ENCODE measurements around the gene UHMK1.
"Not testable (repeated sequence)": the region's sequence is repeated elsewhere in the genome, so short reads cannot be mapped to it uniquely, and the experiment has no call there.

Gene UHMK1

GRCh38 chr1:162475539-162476185 is 22.0 kb upstream of the UHMK1 start:
- WGBS, 2 experiments, result 73 to 75% methylated on average over 6 of the region's 6 CpGs
- Histone ChIP-seq H3K27me3 (ENCODE audit: control insufficient read depth, insufficient read depth, low read length, poor library complexity, severe bottlenecking) (no peaks in the 10 kb centered on the region), H3K4me1 (ENCODE audit: control insufficient read depth, insufficient read depth, low read length) (no peaks in the 10 kb centered on the region), H3K27ac (ENCODE audit: insufficient read depth, low read depth, low read length, poor library complexity, severe bottlenecking) (no peak overlapping the region), H3K9me3 (ENCODE audit: control insufficient read depth, low read length) (no peaks in the 10 kb centered on the region), H3K36me3 (ENCODE audit: control insufficient read depth, insufficient read depth, low read length) (no peaks in the 10 kb centered on the region), H3K4me3 (ENCODE audit: insufficient read depth, low read depth, low read length) (no peak overlapping the region)

- no peak overlapping the region for H3K27ac ChIP-seq (ENCODE audit: insufficient read depth, low read depth, low read length, poor library complexity, severe bottlenecking)
Measured at GRCh38 chr1:162476620-162477019, 21.0 kb upstream of the UHMK1 start.

DNA sequence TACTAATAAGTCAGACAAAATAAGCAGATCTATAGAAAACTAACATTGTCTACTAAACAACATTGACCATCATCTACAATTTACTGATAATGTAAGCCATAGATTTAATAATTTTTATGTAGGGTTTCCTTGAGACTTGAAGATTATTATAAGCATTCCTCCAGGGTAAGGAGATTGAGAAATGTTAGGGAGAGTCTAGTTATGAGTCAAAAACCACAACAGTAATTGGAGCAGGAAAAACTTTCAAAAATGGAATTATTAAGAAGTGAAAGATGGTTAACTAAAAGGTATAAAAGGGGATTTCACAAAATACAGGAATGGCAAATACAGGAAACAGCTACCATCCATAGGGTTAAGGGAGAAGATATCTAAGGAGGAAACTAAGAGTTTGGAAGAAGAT is 12.4 kb upstream of the UHMK1 start:
- Histone ChIP-seq H3K4me1 (ENCODE audit: control insufficient read depth, insufficient read depth, low read length) (no peaks in the 10 kb centered on the region), H3K9me3 (ENCODE audit: control insufficient read depth, low read length) (no peaks in the 10 kb centered on the region), H3K4me3 (ENCODE audit: insufficient read depth, low read depth, low read length) (no peak overlapping the region), H3K27ac (ENCODE audit: insufficient read depth, low read depth, low read length, poor library complexity, severe bottlenecking) (no peak overlapping the region), H3K27me3 (ENCODE audit: control insufficient read depth, insufficient read depth, low read length, poor library complexity, severe bottlenecking) (peaks cover 3% of the 10 kb centered on the region), H3K36me3 (ENCODE audit: control insufficient read depth, insufficient read depth, low read length) (no peaks in the 10 kb centered on the region)

More at GRCh38 chr1:162476620-162477019, 21.0 kb upstream of the UHMK1 start:
- H3K27me3 ChIP-seq (ENCODE audit: control insufficient read depth, insufficient read depth, low read length, poor library complexity, severe bottlenecking), result no peaks in the 10 kb centered on the region
- 81% methylated on average over 1 of the region's 1 CpG; no CpG with 5 or more reads in 1 of the 2 experiments for WGBS, 2 experiments
- H3K9me3 ChIP-seq (ENCODE audit: control insufficient read depth, low read length), result no peaks in the 10 kb centered on the region
- no peaks in the 10 kb centered on the region for H3K4me1 ChIP-seq (ENCODE audit: control insufficient read depth, insufficient read depth, low read length)
- H3K36me3 ChIP-seq (ENCODE audit: control insufficient read depth, insufficient read depth, low read length), result no peaks in the 10 kb centered on the region
- H3K4me3 ChIP-seq (ENCODE audit: insufficient read depth, low read depth, low read length), result no peak overlapping the region

DNA sequence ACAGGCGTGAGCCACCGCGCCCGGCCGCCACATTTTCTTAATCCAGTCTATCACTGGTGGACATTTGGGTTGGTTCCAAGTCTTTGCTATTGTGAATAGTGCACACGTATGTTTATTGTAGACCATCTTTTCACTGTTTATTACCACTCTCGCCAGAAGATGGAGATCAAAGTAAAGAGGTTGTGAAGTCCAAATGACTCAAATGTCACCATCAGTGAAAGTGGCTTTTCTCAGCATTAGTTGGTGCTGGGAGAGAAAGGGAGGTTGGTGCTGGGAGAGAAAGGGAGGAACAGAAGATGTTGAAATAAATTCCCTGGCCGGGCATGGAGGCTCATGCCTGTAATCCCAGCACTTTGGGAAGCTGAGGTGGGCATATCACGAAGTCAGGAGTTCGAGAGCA is 10.4 kb upstream of the UHMK1 start:
- WGBS, 2 experiments, result 88 to 89% methylated on average over 10 of the region's 10 CpGs
- H3K27ac ChIP-seq (ENCODE audit: insufficient read depth, low read depth, low read length, poor library complexity, severe bottlenecking), result no peak overlapping the region

GRCh38 chr1:162488219-162488618 is 9.4 kb upstream of the UHMK1 start:
- H3K9me3 ChIP-seq (ENCODE audit: control insufficient read depth, low read length), result no peaks in the 10 kb centered on the region
- no peak overlapping the region for H3K4me3 ChIP-seq (ENCODE audit: insufficient read depth, low read depth, low read length)
- no peak overlapping the region for H3K27ac ChIP-seq (ENCODE audit: insufficient read depth, low read depth, low read length, poor library complexity, severe bottlenecking)
- no peaks in the 10 kb centered on the region for H3K36me3 ChIP-seq (ENCODE audit: control insufficient read depth, insufficient read depth, low read length)
- H3K27me3 ChIP-seq (ENCODE audit: control insufficient read depth, insufficient read depth, low read length, poor library complexity, severe bottlenecking), result peaks cover 21% of the 10 kb centered on the region
- H3K4me1 ChIP-seq (ENCODE audit: control insufficient read depth, insufficient read depth, low read length), result no peaks in the 10 kb centered on the region
- WGBS, 2 experiments, result 82 to 87% methylated on average over 3 of the region's 3 CpGs

More for the DNA sequence above, 10.4 kb upstream of the UHMK1 start:
- Histone ChIP-seq H3K9me3 (ENCODE audit: control insufficient read depth, low read length) (no peaks in the 10 kb centered on the region), H3K4me3 (ENCODE audit: insufficient read depth, low read depth, low read length) (no peak overlapping the region), H3K27me3 (ENCODE audit: control insufficient read depth, insufficient read depth, low read length, poor library complexity, severe bottlenecking) (peaks cover 14% of the 10 kb centered on the region), H3K4me1 (ENCODE audit: control insufficient read depth, insufficient read depth, low read length) (no peaks in the 10 kb centered on the region), H3K36me3 (ENCODE audit: control insufficient read depth, insufficient read depth, low read length) (no peaks in the 10 kb centered on the region)

GRCh38 chr1:162495531-162496233 is 1.9 kb upstream of the UHMK1 start:
- not testable (repeated sequence) for H3K9me3 ChIP-seq (ENCODE audit: control insufficient read depth, low read length); H3K27ac ChIP-seq (ENCODE audit: insufficient read depth, low read depth, low read length, poor library complexity, severe bottlenecking); H3K36me3 ChIP-seq (ENCODE audit: control insufficient read depth, insufficient read depth, low read length); H3K4me3 ChIP-seq (ENCODE audit: insufficient read depth, low read depth, low read length)
- Histone ChIP-seq H3K27me3 (ENCODE audit: control insufficient read depth, insufficient read depth, low read length, poor library complexity, severe bottlenecking) (peaks cover 14% of the 10 kb centered on the region), H3K4me1 (ENCODE audit: control insufficient read depth, insufficient read depth, low read length) (peaks cover 12% of the 10 kb centered on the region)
- WGBS, 2 experiments, result 83 to 90% methylated on average over 5 to 6 of the region's 6 CpGs

DNA sequence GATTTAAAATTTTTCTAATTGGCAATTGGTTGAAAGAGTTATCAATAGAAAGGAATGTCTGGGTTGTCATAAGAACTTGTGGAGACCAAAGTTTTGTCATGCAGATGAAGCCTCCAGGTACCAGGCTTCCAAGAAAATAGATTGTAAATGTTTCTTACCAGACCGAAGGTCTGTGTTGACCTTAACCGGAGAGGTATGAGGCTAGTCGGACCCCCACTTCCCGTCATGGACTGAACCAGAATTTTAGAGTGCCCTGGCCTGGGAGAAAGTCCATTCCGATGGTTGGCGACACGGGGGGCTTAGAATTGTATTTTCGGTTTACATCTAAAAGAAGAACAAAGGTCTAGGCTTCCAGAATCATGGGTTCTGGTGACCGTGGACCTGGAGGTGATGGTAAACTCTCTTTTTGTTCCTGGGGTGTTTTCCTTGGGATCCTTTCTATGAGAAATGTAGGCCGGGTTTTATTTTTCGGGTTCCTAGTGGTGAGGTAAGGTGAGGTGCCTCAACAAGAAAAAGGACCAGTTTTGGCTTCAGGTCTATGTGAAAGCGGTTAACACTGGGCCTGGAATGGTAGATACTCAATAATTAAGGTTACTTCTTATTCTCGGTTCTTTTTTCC is 405 bp upstream of the UHMK1 start:
- Histone ChIP-seq H3K36me3 (ENCODE audit: control insufficient read depth, insufficient read depth, low read length) (peaks cover 16% of the 10 kb centered on the region), H3K9me3 (ENCODE audit: control insufficient read depth, low read length) (no peaks in the 10 kb centered on the region), H3K4me1 (ENCODE audit: control insufficient read depth, insufficient read depth, low read length) (peaks cover 12% of the 10 kb centered on the region), H3K27ac (ENCODE audit: insufficient read depth, low read depth, low read length, poor library complexity, severe bottlenecking) (no peak overlapping the region), H3K27me3 (ENCODE audit: control insufficient read depth, insufficient read depth, low read length, poor library complexity, severe bottlenecking) (peaks cover 7% of the 10 kb centered on the region), H3K4me3 (ENCODE audit: insufficient read depth, low read depth, low read length) (peak overlapping the region; percentile 84)
- WGBS, 2 experiments, result 61 to 64% methylated on average over 13 of the region's 13 CpGs

DNA sequence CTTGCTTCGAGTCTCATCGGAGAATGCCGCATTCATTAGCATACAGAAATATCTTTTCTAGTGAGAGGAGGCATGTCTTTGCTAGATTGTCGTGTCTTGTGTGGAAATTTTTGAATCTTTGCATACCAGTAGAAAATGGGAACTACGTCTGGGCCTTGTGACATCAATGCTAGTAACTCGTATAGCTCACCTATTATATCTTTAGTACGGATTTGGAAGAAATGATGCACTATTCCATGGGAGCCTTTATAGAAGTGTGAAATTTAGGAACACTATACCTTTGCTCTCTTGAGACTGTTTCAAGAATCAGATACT is 835 bp downstream of the UHMK1 start:
- WGBS, 2 experiments, result 14 to 15% methylated on average over 7 of the region's 7 CpGs
- Histone ChIP-seq H3K4me3 (ENCODE audit: insufficient read depth, low read depth, low read length) (peak overlapping the region; percentile 84), H3K27ac (ENCODE audit: insufficient read depth, low read depth, low read length, poor library complexity, severe bottlenecking) (no peak overlapping the region), H3K9me3 (ENCODE audit: control insufficient read depth, low read length) (no peaks in the 10 kb centered on the region), H3K36me3 (ENCODE audit: control insufficient read depth, insufficient read depth, low read length) (peaks cover 28% of the 10 kb centered on the region), H3K4me1 (ENCODE audit: control insufficient read depth, insufficient read depth, low read length) (peaks cover 12% of the 10 kb centered on the region), H3K27me3 (ENCODE audit: control insufficient read depth, insufficient read depth, low read length, poor library complexity, severe bottlenecking) (no peaks in the 10 kb centered on the region)

DNA sequence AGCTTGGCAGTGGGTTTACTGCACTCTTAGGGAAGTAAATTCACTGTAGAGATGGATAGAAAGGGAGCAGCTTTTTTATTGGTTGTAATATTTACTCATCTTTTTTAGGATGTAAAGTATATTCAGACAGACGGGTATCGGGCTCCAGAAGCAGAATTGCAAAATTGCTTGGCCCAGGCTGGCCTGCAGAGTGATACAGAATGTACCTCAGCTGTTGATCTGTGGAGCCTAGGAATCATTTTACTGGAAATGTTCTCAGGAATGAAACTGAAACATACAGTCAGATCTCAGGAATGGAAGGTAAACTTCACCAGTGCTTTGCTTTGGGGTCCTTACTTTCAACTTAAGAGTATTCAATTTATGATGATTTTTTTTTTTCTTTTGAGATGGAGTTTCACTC is 3.2 kb downstream of the UHMK1 start:
- no peak overlapping the region for H3K4me3 ChIP-seq (ENCODE audit: insufficient read depth, low read depth, low read length)
- H3K9me3 ChIP-seq (ENCODE audit: control insufficient read depth, low read length), result no peaks in the 10 kb centered on the region
- H3K4me1 ChIP-seq (ENCODE audit: control insufficient read depth, insufficient read depth, low read length), result peaks cover 12% of the 10 kb centered on the region
- peaks cover 39% of the 10 kb centered on the region for H3K36me3 ChIP-seq (ENCODE audit: control insufficient read depth, insufficient read depth, low read length)
- no peak overlapping the region for H3K27ac ChIP-seq (ENCODE audit: insufficient read depth, low read depth, low read length, poor library complexity, severe bottlenecking)
- WGBS, 2 experiments, result 95 to 99% methylated on average over 2 of the region's 2 CpGs
- H3K27me3 ChIP-seq (ENCODE audit: control insufficient read depth, insufficient read depth, low read length, poor library complexity, severe bottlenecking), result no peaks in the 10 kb centered on the region

DNA sequence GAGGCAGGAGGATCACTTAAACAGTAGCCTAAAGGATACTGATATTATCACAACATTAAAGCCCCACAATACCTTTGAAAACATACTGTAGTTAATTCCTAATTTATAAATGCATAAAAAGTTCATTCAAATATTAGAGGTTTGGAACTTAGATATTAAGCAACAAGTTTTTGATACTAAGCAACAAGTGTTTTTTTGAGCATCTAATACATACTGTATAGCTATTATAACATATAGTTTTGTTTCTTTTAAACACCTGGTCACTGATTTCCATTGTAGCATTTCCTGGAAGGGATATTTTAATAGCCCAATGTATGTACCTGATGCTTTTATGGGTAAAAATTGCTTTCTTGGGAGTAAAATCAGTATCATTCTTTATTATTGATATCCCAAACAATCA is 4.5 kb downstream of the UHMK1 start:
- Histone ChIP-seq H3K27me3 (ENCODE audit: control insufficient read depth, insufficient read depth, low read length, poor library complexity, severe bottlenecking) (no peaks in the 10 kb centered on the region), H3K36me3 (ENCODE audit: control insufficient read depth, insufficient read depth, low read length) (peaks cover 43% of the 10 kb centered on the region), H3K4me3 (ENCODE audit: insufficient read depth, low read depth, low read length) (no peak overlapping the region), H3K9me3 (ENCODE audit: control insufficient read depth, low read length) (no peaks in the 10 kb centered on the region), H3K4me1 (ENCODE audit: control insufficient read depth, insufficient read depth, low read length) (peaks cover 12% of the 10 kb centered on the region), H3K27ac (ENCODE audit: insufficient read depth, low read depth, low read length, poor library complexity, severe bottlenecking) (no peak overlapping the region)
